Measurements from ENCODE around the gene SRSF2.

Gene SRSF2

DNA sequence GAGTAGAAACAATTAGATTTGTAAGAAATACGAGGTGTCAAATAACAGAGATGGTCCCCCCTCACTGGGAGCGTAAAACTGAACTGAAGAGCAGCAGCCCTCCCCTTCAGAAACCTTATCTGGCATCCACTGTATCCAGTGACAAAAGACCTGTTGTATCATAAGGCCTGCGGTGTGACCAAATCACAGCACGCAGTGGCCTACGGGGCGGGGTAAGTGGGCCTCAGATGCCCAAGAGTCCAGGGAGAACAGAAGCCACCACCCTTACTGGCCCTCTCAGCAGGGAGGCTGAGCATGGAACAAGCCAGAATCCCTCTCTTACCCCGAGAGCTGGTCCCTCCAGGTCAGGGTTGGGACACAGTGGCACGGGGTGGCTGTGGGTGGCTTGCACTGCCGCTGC is 16.2 kb downstream of the SRSF2 start:
- H3K36me3 ChIP-seq (ENCODE audit: insufficient read depth, low read length) = peaks cover 89% of the 10 kb centered on the region
- no peak for DNase-seq
- H3K27me3 ChIP-seq (ENCODE audit: insufficient read depth, low read length, poor library complexity) = no peaks in the 10 kb centered on the region
- no peak overlapping the region for H3K27ac ChIP-seq (ENCODE audit: low read length)
- peaks cover 31% of the 10 kb centered on the region for H3K4me1 ChIP-seq (ENCODE audit: insufficient read depth, low read length)
- no peak overlapping the region for H3K4me3 ChIP-seq (ENCODE audit: low read depth in 1 of 2, low read length in 2 of 2)
- no peak overlapping the region for H3K4me2 ChIP-seq (ENCODE audit: insufficient read depth, low read length)
- peaks cover 10% of the 10 kb centered on the region for H4K20me1 ChIP-seq (ENCODE audit: insufficient read depth, low read length)
- no peak for ATAC-seq (ENCODE audit: insufficient read depth, low read depth)
- H3K9ac ChIP-seq (ENCODE audit: low read depth, low read length) = no peak overlapping the region
- H3K9me3 ChIP-seq (ENCODE audit: insufficient read depth, low read length, severe bottlenecking) = no peaks in the 10 kb centered on the region
- H2AFZ ChIP-seq (ENCODE audit: low read depth, low read length) = no peak overlapping the region
- peaks cover 42% of the 10 kb centered on the region for H3K79me2 ChIP-seq (ENCODE audit: insufficient read depth, low read length)
- TF ChIP-seq, protein P1, sequence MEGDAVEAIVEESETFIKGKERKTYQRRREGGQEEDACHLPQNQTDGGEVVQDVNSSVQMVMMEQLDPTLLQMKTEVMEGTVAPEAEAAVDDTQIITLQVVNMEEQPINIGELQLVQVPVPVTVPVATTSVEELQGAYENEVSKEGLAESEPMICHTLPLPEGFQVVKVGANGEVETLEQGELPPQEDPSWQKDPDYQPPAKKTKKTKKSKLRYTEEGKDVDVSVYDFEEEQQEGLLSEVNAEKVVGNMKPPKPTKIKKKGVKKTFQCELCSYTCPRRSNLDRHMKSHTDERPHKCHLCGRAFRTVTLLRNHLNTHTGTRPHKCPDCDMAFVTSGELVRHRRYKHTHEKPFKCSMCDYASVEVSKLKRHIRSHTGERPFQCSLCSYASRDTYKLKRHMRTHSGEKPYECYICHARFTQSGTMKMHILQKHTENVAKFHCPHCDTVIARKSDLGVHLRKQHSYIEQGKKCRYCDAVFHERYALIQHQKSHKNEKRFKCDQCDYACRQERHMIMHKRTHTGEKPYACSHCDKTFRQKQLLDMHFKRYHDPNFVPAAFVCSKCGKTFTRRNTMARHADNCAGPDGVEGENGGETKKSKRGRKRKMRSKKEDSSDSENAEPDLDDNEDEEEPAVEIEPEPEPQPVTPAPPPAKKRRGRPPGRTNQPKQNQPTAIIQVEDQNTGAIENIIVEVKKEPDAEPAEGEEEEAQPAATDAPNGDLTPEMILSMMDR (IDR thresholded peaks at IDR 0.05; ENCODE audit: borderline replicate concordance, extremely low read depth, low read length, poor library complexity, severe bottlenecking) = no peak
- no peak for TF ChIP-seq EZH2 (IDR thresholded peaks at IDR 0.05; ENCODE audit: borderline replicate concordance, low read depth, low read length, severe bottlenecking)

DNA sequence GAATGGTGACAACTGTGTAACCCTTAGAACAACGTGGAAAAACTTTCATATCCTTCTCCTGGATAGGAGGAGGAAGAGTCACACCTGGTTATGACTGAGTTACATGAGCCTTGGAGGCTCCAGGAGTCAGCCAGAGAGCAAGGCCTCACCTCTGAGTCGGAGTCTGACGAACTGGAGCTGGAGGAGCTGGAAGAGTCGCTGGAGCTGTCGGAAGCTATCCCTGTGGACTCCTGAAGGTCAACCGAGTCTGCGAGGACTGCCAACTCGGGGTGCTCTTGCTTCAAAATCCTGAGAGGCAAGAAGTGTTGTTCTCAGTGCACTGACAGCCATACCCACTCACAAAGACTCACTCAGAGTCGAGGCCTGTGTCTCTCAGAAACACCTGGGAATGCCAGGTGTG is 16.9 kb downstream of the SRSF2 start:
- Histone ChIP-seq H3K4me1 (ENCODE audit: insufficient read depth, low read length) (peaks cover 31% of the 10 kb centered on the region), H4K20me1 (ENCODE audit: insufficient read depth, low read length) (peaks cover 14% of the 10 kb centered on the region), H3K4me3 (ENCODE audit: low read depth in 1 of 2, low read length in 2 of 2) (no peak overlapping the region), H3K9me3 (ENCODE audit: insufficient read depth, low read length, severe bottlenecking) (no peaks in the 10 kb centered on the region), H3K9ac (ENCODE audit: low read depth, low read length) (no peak overlapping the region), H3K36me3 (ENCODE audit: insufficient read depth, low read length) (peaks cover 93% of the 10 kb centered on the region), H3K79me2 (ENCODE audit: insufficient read depth, low read length) (peaks cover 34% of the 10 kb centered on the region), H3K4me2 (ENCODE audit: insufficient read depth, low read length) (no peak overlapping the region), H3K27ac (ENCODE audit: low read length) (no peak overlapping the region), H3K27me3 (ENCODE audit: insufficient read depth, low read length, poor library complexity) (no peaks in the 10 kb centered on the region), H2AFZ (ENCODE audit: low read depth, low read length) (no peak overlapping the region)
- ATAC-seq (ENCODE audit: insufficient read depth, low read depth) (no peak), DNase-seq (no peak)
- TF ChIP-seq EZH2 (IDR thresholded peaks at IDR 0.05; ENCODE audit: borderline replicate concordance, low read depth, low read length, severe bottlenecking) = no peak
- TF ChIP-seq, protein P1 (IDR thresholded peaks at IDR 0.05; ENCODE audit: borderline replicate concordance, extremely low read depth, low read length, poor library complexity, severe bottlenecking) = no peak

DNA sequence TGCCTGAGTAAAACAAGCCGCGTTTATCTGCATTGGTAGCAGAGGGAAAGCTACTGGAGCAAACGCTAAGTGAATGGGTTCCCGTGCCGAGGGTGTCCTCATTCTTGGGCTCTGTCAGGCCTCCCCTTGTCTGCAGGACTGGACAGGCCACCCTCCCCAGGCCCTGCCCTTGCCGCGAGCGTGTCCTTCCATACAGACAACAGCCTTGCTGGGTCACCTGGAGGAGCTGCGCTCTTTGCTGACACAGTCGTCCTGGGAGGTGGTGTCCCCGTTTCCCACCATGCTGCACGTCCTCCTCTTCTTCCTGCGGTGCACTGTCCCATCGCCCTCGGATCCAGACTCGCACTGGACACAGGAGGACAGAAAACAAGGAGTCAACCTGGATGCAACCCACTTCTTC is 18.6 kb downstream of the SRSF2 start:
- Histone ChIP-seq H4K20me1 (ENCODE audit: insufficient read depth, low read length) (peaks cover 20% of the 10 kb centered on the region), H3K4me3 (ENCODE audit: low read depth in 1 of 2, low read length in 2 of 2) (no peak overlapping the region), H3K36me3 (ENCODE audit: insufficient read depth, low read length) (peaks cover 89% of the 10 kb centered on the region), H3K27me3 (ENCODE audit: insufficient read depth, low read length, poor library complexity) (no peaks in the 10 kb centered on the region), H3K79me2 (ENCODE audit: insufficient read depth, low read length) (peaks cover 18% of the 10 kb centered on the region), H3K9me3 (ENCODE audit: insufficient read depth, low read length, severe bottlenecking) (no peaks in the 10 kb centered on the region), H2AFZ (ENCODE audit: low read depth, low read length) (no peak overlapping the region), H3K4me1 (ENCODE audit: insufficient read depth, low read length) (peaks cover 18% of the 10 kb centered on the region), H3K9ac (ENCODE audit: low read depth, low read length) (no peak overlapping the region), H3K27ac (ENCODE audit: low read length) (no peak overlapping the region), H3K4me2 (ENCODE audit: insufficient read depth, low read length) (no peak overlapping the region)
- TF ChIP-seq, protein P1 (IDR thresholded peaks at IDR 0.05; ENCODE audit: borderline replicate concordance, extremely low read depth, low read length, poor library complexity, severe bottlenecking) = no peak
- TF ChIP-seq EZH2 (IDR thresholded peaks at IDR 0.05; ENCODE audit: borderline replicate concordance, low read depth, low read length, severe bottlenecking) = no peak
- DNase-seq = no peak
- ATAC-seq (ENCODE audit: insufficient read depth, low read depth) = no peak

DNA sequence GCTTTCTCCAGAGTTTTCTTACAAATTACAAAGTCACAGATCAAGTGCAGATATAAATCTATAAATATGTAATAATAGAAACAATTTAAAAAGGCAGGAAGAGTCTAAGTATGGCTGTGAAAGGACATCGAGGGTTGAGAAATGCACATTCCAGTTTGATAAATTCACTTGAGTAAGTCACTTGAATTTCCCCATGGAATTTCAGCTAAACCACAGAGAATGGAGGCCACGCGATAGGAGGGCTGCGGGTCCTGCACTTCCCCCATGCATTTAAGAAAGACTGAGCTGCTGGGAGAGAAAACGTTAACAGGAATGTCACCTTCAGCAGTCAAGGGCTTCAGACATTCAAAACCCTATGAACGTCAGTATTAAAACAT is 20.3 kb downstream of the SRSF2 start:
- H3K9ac ChIP-seq (ENCODE audit: low read depth, low read length) = no peak overlapping the region
- peaks cover 23% of the 10 kb centered on the region for H4K20me1 ChIP-seq (ENCODE audit: insufficient read depth, low read length)
- no peaks in the 10 kb centered on the region for H3K27me3 ChIP-seq (ENCODE audit: insufficient read depth, low read length, poor library complexity)
- no peak overlapping the region for H3K4me3 ChIP-seq (ENCODE audit: low read depth in 1 of 2, low read length in 2 of 2)
- H3K4me2 ChIP-seq (ENCODE audit: insufficient read depth, low read length) = no peak overlapping the region
- H2AFZ ChIP-seq (ENCODE audit: low read depth, low read length) = no peak overlapping the region
- H3K79me2 ChIP-seq (ENCODE audit: insufficient read depth, low read length) = peaks cover 9% of the 10 kb centered on the region
- H3K9me3 ChIP-seq (ENCODE audit: insufficient read depth, low read length, severe bottlenecking) = no peaks in the 10 kb centered on the region
- peaks cover 78% of the 10 kb centered on the region for H3K36me3 ChIP-seq (ENCODE audit: insufficient read depth, low read length)
- no peak for TF ChIP-seq EZH2 (IDR thresholded peaks at IDR 0.05; ENCODE audit: borderline replicate concordance, low read depth, low read length, severe bottlenecking)
- TF ChIP-seq, protein P1 (IDR thresholded peaks at IDR 0.05; ENCODE audit: borderline replicate concordance, extremely low read depth, low read length, poor library complexity, severe bottlenecking) = no peak
- no peak overlapping the region for H3K27ac ChIP-seq (ENCODE audit: low read length)
- DNase-seq (no peak), ATAC-seq (ENCODE audit: insufficient read depth, low read depth) (no peak)
- peaks cover 9% of the 10 kb centered on the region for H3K4me1 ChIP-seq (ENCODE audit: insufficient read depth, low read length)

Data from DND-41 (cell line).